Gastroesophageal sphincter (tissue), 4 donors: ENCODE measurements around the gene MACROD1. TPM values are rescaled to one million over a fixed set of nuclear protein-coding genes. Genes with fewer than 3 reads are reported as not detected.

Experiments
- ATAC-seq: fragments of 150-250 bp; one replicate; pipeline ENCODE4 v1.9.1; 2016; ENCODE audit warnings: mild to moderate bottlenecking, moderate library complexity
- H3K27ac ChIP-seq, 4 donors: fragments of 200-600 bp; sonication (generic) in 3 of 4; 1 replicate in 3 of 4; 2 replicates in 1 of 4; pipeline ENCODE4 v1.5.1; 2016 to 2019
- H3K27me3 ChIP-seq: fragments of 200-600 bp; sonication (generic); one replicate; pipeline ENCODE4 v1.5.1; 2019
- H3K36me3 ChIP-seq, 2 donors: fragments of 200-600 bp; sonication (generic); one replicate each; pipeline ENCODE4 v1.5.1; 2019; ENCODE audit warnings: control low read depth in 1 of 2
- H3K4me1 ChIP-seq, 3 donors: fragments of 200-600 bp; sonication (generic); 1 replicate in 2 of 3; 2 replicates in 1 of 3; pipeline ENCODE4 v1.5.1; 2016 to 2019; ENCODE audit warnings: control low read depth in 2 of 3
- H3K4me3 ChIP-seq, 2 donors: fragments of 200-600 bp; sonication (generic); one replicate each; pipeline ENCODE4 v1.5.1; 2019; ENCODE audit warnings: mild to moderate bottlenecking in 1 of 2, moderate library complexity in 1 of 2
- H3K9me3 ChIP-seq, 3 donors: fragments of 200-600 bp; sonication (generic); one replicate each; pipeline ENCODE4 v1.5.1; 2017 to 2019; ENCODE audit warnings: control low read depth in 2 of 3
- CTCF ChIP-seq, 4 experiments: fragments of 200-600 bp in 2 of 4; fragments of 450-650 bp in 2 of 4; sonication (generic) in 1 of 4; IDR thresholded peaks; one replicate each; pipeline ENCODE4 v1.5.1; 2017 to 2019; ENCODE audit warnings: antibody characterized with exemption in 4 of 4, mild to moderate bottlenecking in 2 of 4, moderate library complexity in 2 of 4
- EP300 ChIP-seq: sonication (generic); formaldehyde crosslinking; IDR thresholded peaks from one replicate; pipeline ENCODE4 v1.6.1; 2017; ENCODE audit warnings: antibody characterized with exemption, mild to moderate bottlenecking
- POLR2A ChIP-seq, 2 donors: fragments of 450-650 bp; IDR thresholded peaks; one replicate each; pipeline ENCODE4 v1.6.1; 2017; ENCODE audit warnings: antibody characterized with exemption in 2 of 2, mild to moderate bottlenecking in 2 of 2, moderate library complexity in 1 of 2
- POLR2AphosphoS5 ChIP-seq: sonication (generic); formaldehyde crosslinking; IDR thresholded peaks from one replicate; pipeline ENCODE4 v1.6.1; 2017; ENCODE audit warnings: antibody characterized with exemption
- WGBS, 2 donors: methylation state at CpG; one replicate each; pipeline ENCODE4 v1.1.5; 2018; ENCODE audit warnings: low coverage in 1 of 2; 5-methylcytosine and 5-hydroxymethylcytosine counted together
- total RNA-seq, 4 donors: library from RNA; depleted of rRNA; stranded (reverse); fragments of >200 nt; gene quantifications; one replicate each; pipeline ENCODE4 v1.1.0, GENCODE V29; 2016

The MACROD1 gene
- total RNA-seq, 4 donors from 2014 or later, result 26.9 to 56.2 (median 30.4) TPM

DNA sequence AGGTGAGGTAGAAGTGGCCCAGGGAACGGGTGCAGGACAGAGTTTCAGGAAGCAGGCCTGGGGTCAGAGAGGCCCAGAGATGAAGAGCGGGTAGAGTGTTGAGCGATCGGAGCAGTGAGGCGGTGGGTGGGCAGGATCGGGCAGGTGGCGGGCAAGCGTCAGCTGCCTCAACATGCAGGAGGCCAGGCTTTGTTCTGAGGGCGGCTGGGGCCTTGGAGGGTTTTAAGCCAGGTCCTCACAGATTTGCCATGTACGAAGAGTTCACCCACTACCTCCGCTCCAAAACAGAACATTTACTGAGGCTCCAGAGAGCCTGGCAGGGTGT, 100.8 kb downstream of the MACROD1 start:
- WGBS, 2 donors, result 83 to 94% methylated on average over 2 to 10 of the region's 11 CpGs

DNA sequence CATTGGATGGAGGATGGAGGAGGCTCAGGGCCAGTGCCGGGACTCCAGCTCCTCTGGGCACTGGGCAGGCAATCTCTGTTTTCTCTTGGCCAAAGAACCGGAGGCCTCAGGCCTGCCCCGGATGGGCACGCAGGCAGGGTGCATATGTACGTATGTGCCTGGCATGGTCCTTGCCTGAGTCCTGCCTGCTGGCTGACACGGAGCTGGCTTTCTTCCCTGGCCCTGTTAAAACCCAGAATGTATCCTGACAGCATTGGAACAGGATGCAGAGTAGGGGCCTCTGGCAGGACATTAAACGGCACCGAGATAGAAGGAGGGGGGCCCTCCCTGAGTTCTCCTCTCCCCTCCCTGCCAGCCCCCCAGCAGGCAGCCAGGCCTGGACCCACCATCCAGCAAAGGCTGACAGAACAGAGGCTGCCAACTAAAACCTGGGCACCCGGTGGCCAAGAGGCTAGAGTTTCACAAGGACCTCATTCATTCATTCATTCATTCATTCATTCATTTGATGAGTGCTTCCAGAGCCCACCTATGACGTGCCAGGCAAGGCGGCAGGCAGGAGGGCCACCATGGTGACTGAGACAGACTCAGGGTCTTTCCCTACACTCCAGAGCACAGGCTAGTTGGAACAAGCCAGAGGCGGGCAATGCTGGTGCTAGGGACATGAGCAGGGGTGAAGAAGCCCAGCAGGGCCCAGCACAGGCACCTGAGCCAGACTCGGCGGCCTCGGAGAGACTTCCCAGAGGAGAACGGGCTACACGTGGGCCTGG, 101.4 kb downstream of the MACROD1 start:
- TF ChIP-seq POLR2A (IDR thresholded peaks at IDR 0.05), result no peak
- TF ChIP-seq CTCF (IDR thresholded peaks at IDR 0.05), result no peak
- no peak for TF ChIP-seq POLR2AphosphoS5
- TF ChIP-seq EP300, result no peak
- H3K27me3 ChIP-seq, result peaks cover 17% of the 10 kb centered on the region
- H3K4me1 ChIP-seq, result peaks cover 0 to 17% (median 3%) of the 10 kb centered on the region in 3 donors
- WGBS, 2 donors, result 0 to 63% methylated on average over 1 to 2 of the region's 17 CpGs
- ATAC-seq, result no peak
- no peak overlapping the region for H3K27ac ChIP-seq
- H3K36me3 ChIP-seq, result no peaks in the 10 kb centered on the region
- H3K9me3 ChIP-seq, result no peaks in the 10 kb centered on the region
- H3K4me3 ChIP-seq, result no peak overlapping the region

More for the DNA sequence above, 100.8 kb downstream of the MACROD1 start:
- no peaks in the 10 kb centered on the region for H3K9me3 ChIP-seq
- H3K4me3 ChIP-seq, result no peak overlapping the region
- H3K4me1 ChIP-seq, result peaks cover 0 to 16% (median 3%) of the 10 kb centered on the region in 3 donors
- no peaks in the 10 kb centered on the region for H3K36me3 ChIP-seq
- H3K27me3 ChIP-seq, result peaks cover 17% of the 10 kb centered on the region
- H3K27ac ChIP-seq, result no peak overlapping the region
- ATAC-seq, result no peak
- TF ChIP-seq CTCF (IDR thresholded peaks at IDR 0.05), result no peak
- TF ChIP-seq POLR2A (IDR thresholded peaks at IDR 0.05), result no peak
- TF ChIP-seq POLR2AphosphoS5, result no peak
- no peak for TF ChIP-seq EP300

GRCh38 chr11:64063777-64064176, 102.1 kb downstream of the MACROD1 start:
- Histone ChIP-seq H3K27me3 (peaks cover 17% of the 10 kb centered on the region), H3K36me3 (no peaks in the 10 kb centered on the region), H3K4me3 (no peak overlapping the region), H3K4me1 (peaks cover 0 to 17% (median 3%) of the 10 kb centered on the region in 3 donors), H3K9me3 (no peaks in the 10 kb centered on the region), H3K27ac (no peak overlapping the region)
- 80 to 81% methylated on average over 6 to 7 of the region's 13 CpGs for WGBS, 2 donors
- ATAC-seq, result no peak
- no peak for TF ChIP-seq POLR2A (IDR thresholded peaks at IDR 0.05)
- no peak for TF ChIP-seq CTCF (IDR thresholded peaks at IDR 0.05)
- no peak for TF ChIP-seq EP300
- TF ChIP-seq POLR2AphosphoS5, result no peak

DNA sequence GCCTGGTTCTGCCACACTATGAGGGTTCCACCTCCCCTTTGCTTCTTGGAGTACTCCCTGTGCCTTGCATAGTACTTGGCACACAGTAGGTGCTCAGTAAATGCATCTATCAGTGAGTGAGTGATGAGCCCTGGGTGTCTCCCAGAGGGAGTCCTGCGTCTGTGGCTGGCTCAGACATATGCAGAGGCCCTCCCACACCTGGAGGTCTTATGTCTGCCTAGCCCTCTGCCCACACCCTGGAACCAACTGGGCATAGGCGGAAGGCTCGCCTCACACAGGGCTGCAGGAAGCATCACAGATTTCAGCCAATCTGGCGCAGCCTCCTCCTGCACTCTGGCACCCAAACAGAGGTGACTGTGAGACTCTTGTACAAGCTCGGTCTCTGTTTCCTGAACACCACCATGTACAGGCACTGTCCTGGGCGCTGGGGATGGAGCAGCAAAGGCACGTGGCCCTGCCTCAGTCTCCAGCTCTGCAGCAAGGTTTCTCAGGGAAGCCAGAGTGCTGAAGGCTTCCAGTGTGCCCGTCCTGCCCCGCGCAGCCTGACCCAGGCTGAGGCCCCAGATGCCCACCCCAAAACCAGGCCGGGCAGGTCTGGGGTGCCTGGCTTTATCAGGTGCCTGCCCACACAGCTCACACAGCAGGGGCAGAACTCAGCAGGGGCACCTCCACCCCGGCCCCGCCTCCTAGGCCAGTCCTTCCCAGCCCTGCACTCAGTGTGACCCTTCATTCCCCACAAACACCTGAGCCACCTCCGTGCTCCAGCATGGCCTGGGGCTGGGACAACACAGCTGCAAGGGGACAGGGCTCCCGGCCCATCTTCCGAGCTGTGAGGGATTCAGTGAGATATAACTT, 103.5 kb downstream of the MACROD1 start:
- H3K4me1 ChIP-seq, result peaks cover 0 to 20% (median 3%) of the 10 kb centered on the region in 3 donors
- no CpG with 5 or more reads among the region's 16 CpGs for WGBS, 2 donors

More for the DNA sequence above, 103.5 kb downstream of the MACROD1 start:
- TF ChIP-seq POLR2A (IDR thresholded peaks at IDR 0.05) (no peak), POLR2AphosphoS5 (no peak), EP300 (no peak), CTCF (IDR thresholded peaks at IDR 0.05) (no peak)
- Histone ChIP-seq H3K27me3 (peaks cover 17% of the 10 kb centered on the region), H3K4me3 (no peak overlapping the region), H3K36me3 (no peaks in the 10 kb centered on the region), H3K27ac (no peak overlapping the region), H3K9me3 (no peaks in the 10 kb centered on the region)
- no peak for ATAC-seq
